SIG-M5 (cell line): Measurements from ENCODE around the gene LRRC8B.
"Not testable (repeated sequence)": the region's sequence is repeated elsewhere in the genome, so short reads cannot be mapped to it uniquely, and the experiment has no call there.

Experiments used
- DNase-seq: peaks from one replicate; lab custom pipeline; 2025; lab: John Stamatoyannopoulos, UW

The LRRC8B gene

GRCh38 chr1:89608319-89608983 lies 83.8 kb downstream of the LRRC8B start:
- DNase-seq, result no peak

- DNase-seq, result no peak
These were observed 84.5 kb downstream of the LRRC8B start for GRCh38 chr1:89608984-89609725.

GRCh38 chr1:89609781-89610456 lies 85.3 kb downstream of the LRRC8B start:
- DNase-seq, result no peak

- no peak for DNase-seq
These were observed 85.9 kb downstream of the LRRC8B start for GRCh38 chr1:89610457-89611011.

GRCh38 chr1:89611721-89612120 lies 87.1 kb downstream of the LRRC8B start:
- DNase-seq, result no peak

- no peak for DNase-seq
These were observed 89.3 kb downstream of the LRRC8B start for GRCh38 chr1:89613928-89614327.

- DNase-seq, result no peak
These were observed 91.3 kb downstream of the LRRC8B start for GRCh38 chr1:89615676-89616598.

GRCh38 chr1:89616844-89617627 lies 92.4 kb downstream of the LRRC8B start:
- no peak for DNase-seq

GRCh38 chr1:89620664-89621063 lies 96.0 kb downstream of the LRRC8B start:
- DNase-seq, result no peak

GRCh38 chr1:89622895-89623294 lies 98.3 kb downstream of the LRRC8B start:
- DNase-seq, result no peak

- DNase-seq, result no peak
These were observed 99.7 kb downstream of the LRRC8B start for GRCh38 chr1:89624314-89624713.

GRCh38 chr1:89624715-89625323 lies 100.2 kb downstream of the LRRC8B start:
- no peak for DNase-seq

- DNase-seq, result no peak
These were observed 103.0 kb downstream of the LRRC8B start for GRCh38 chr1:89627596-89627962.

- no peak for DNase-seq
These were observed 104.5 kb downstream of the LRRC8B start for GRCh38 chr1:89629146-89629545.

- not testable (repeated sequence) for DNase-seq
These were observed 105.0 kb downstream of the LRRC8B start for GRCh38 chr1:89629600-89629999.

- no peak for DNase-seq
These were observed 105.4 kb downstream of the LRRC8B start for GRCh38 chr1:89630048-89630447.

GRCh38 chr1:89631816-89632656 lies 107.4 kb downstream of the LRRC8B start:
- no peak for DNase-seq

- DNase-seq, result no peak
These were observed 108.1 kb downstream of the LRRC8B start, which contains the start of gene LRRC8C for GRCh38 chr1:89632657-89633247. Gene LRRC8C, plus strand, starts transcription at chr1:89633120. Its CDS starts 53,354 bp downstream, at chr1:89686474.

GRCh38 chr1:89633248-89633799 lies 108.7 kb downstream of the LRRC8B start:
- no peak for DNase-seq
